HEK293 (cell line): ENCODE data around the gene DIP2C.
"Not testable (repeated sequence)": the region's sequence is repeated elsewhere in the genome, so short reads cannot be mapped to it uniquely, and the experiment has no call there.

Experiments
- CTCF ChIA-PET: fragments of 350-600 bp; formaldehyde crosslinking; extraction: SDS; loops from one replicate; lab custom pipeline; 2021; ENCODE audit warnings: antibody characterized with exemption; lab: Yijun Ruan, JAX
- POLR2A ChIA-PET: fragments of 300-600 bp; formaldehyde crosslinking; extraction: SDS; loops from one replicate; lab custom pipeline; 2020; ENCODE audit warnings: antibody characterized with exemption, inconsistent platforms; lab: Yijun Ruan, JAX
- H3K27ac ChIP-seq: fragments of 200-500 bp; sonication (Bioruptor generic); 2 replicates; pipeline ENCODE4 v1.5.1; 2014; ENCODE audit warnings: low read depth, low read length, control low read depth, inconsistent platforms; ENCODE audit errors: extremely low read depth
- H3K36me3 ChIP-seq, 2 experiments: fragments of 200-500 bp in 1 of 2; sonication (Bioruptor generic) in 1 of 2; 1 replicate in 1 of 2; 2 replicates in 1 of 2; pipeline ENCODE4 v1.5.1; 2014 to 2017; ENCODE audit warnings: inconsistent platforms in 2 of 2, low read length in 2 of 2; ENCODE audit not compliant: control insufficient read depth in 2 of 2, insufficient read depth in 1 of 2
- H3K4me1 ChIP-seq: fragments of 200-500 bp; sonication (Bioruptor generic); 2 replicates; pipeline ENCODE4 v1.5.1; 2014; ENCODE audit warnings: mild to moderate bottlenecking, low read length, inconsistent platforms; ENCODE audit not compliant: control insufficient read depth, insufficient read depth
- H3K4me3 ChIP-seq: 2 replicates; pipeline ENCODE4 v1.5.1; 2011; ENCODE audit warnings: low read depth, mild to moderate bottlenecking, control low read depth, low read length, moderate library complexity
- H3K9me3 ChIP-seq: fragments of 200-500 bp; sonication (Bioruptor generic); 2 replicates; pipeline ENCODE4 v1.5.1; 2014; ENCODE audit warnings: low read depth, low read length, inconsistent platforms; ENCODE audit not compliant: control insufficient read depth, insufficient read depth
- OVOL3 ChIP-seq: fragments of 450-650 bp; formaldehyde crosslinking; IDR thresholded peaks from 2 replicates; pipeline ENCODE4 v1.5.1; 2016; ENCODE audit warnings: missing biosample characterization, missing genetic modification characterization
- REPIN1 ChIP-seq: fragments of 450-650 bp; formaldehyde crosslinking; IDR thresholded peaks from 2 replicates; pipeline ENCODE4 v1.5.1; 2017; ENCODE audit warnings: missing biosample characterization, missing genetic modification characterization, low read depth
- TCF7L2 ChIP-seq: IDR thresholded peaks from 2 replicates; pipeline ENCODE4 v1.6.1; 2011; ENCODE audit warnings: low read depth, mild to moderate bottlenecking, inconsistent platforms, low read length, moderate library complexity, borderline replicate concordance
- ZBTB20 ChIP-seq: fragments of 450-650 bp; formaldehyde crosslinking; IDR thresholded peaks from 2 replicates; pipeline ENCODE4 v1.5.1; 2016; ENCODE audit warnings: missing biosample characterization, missing genetic modification characterization
- ZFP41 ChIP-seq: fragments of 450-650 bp; formaldehyde crosslinking; IDR thresholded peaks from 2 replicates; pipeline ENCODE4 v1.5.1; 2016; ENCODE audit warnings: missing biosample characterization, missing genetic modification characterization, borderline replicate concordance
- ZNF140 ChIP-seq: fragments of 450-650 bp; formaldehyde crosslinking; IDR thresholded peaks from 2 replicates; pipeline ENCODE4 v1.5.1; 2016; ENCODE audit warnings: missing biosample characterization, missing genetic modification characterization
- ZNF157 ChIP-seq: fragments of 450-650 bp; formaldehyde crosslinking; IDR thresholded peaks from 2 replicates; pipeline ENCODE4 v1.5.1; 2016; ENCODE audit warnings: missing biosample characterization, missing genetic modification characterization
- ZNF24 ChIP-seq: fragments of 450-650 bp; formaldehyde crosslinking; IDR thresholded peaks from 2 replicates; pipeline ENCODE4 v1.5.1; 2016; ENCODE audit warnings: missing biosample characterization, missing genetic modification characterization
- ZNF350 ChIP-seq: fragments of 450-650 bp; formaldehyde crosslinking; IDR thresholded peaks from 2 replicates; pipeline ENCODE4 v1.5.0; 2017; ENCODE audit warnings: missing biosample characterization, mild to moderate bottlenecking, missing genetic modification characterization
- ZNF423 ChIP-seq: fragments of 450-650 bp; formaldehyde crosslinking; IDR thresholded peaks from 2 replicates; pipeline ENCODE4 v1.5.1; 2016; ENCODE audit warnings: missing biosample characterization, missing genetic modification characterization
- ZNF473 ChIP-seq: fragments of 450-650 bp; formaldehyde crosslinking; IDR thresholded peaks from 2 replicates; pipeline ENCODE4 v1.5.1; 2017; ENCODE audit warnings: missing biosample characterization, missing genetic modification characterization
- ZNF48 ChIP-seq: fragments of 450-650 bp; formaldehyde crosslinking; IDR thresholded peaks from 2 replicates; pipeline ENCODE4 v1.5.1; 2016; ENCODE audit warnings: missing biosample characterization, missing genetic modification characterization
- ZNF510 ChIP-seq: fragments of 450-650 bp; formaldehyde crosslinking; IDR thresholded peaks from 2 replicates; pipeline ENCODE4 v1.5.1; 2018; ENCODE audit warnings: mild to moderate bottlenecking, missing genetic modification characterization, missing biosample characterization; ENCODE audit not compliant: insufficient replicate concordance
- ZNF521 ChIP-seq: fragments of 450-650 bp; formaldehyde crosslinking; IDR thresholded peaks from 2 replicates; pipeline ENCODE4 v1.5.1; 2017; ENCODE audit warnings: missing biosample characterization, mild to moderate bottlenecking, missing genetic modification characterization
- ZNF529 ChIP-seq: fragments of 450-650 bp; formaldehyde crosslinking; IDR thresholded peaks from 2 replicates; pipeline ENCODE4 v1.5.1; 2017; ENCODE audit warnings: missing genetic modification characterization, missing biosample characterization; ENCODE audit not compliant: insufficient replicate concordance
- ZNF596 ChIP-seq: fragments of 450-650 bp; IDR thresholded peaks from 2 replicates; pipeline ENCODE4 v1.5.0; 2018; ENCODE audit warnings: missing biosample characterization, mild to moderate bottlenecking, missing genetic modification characterization, moderate library complexity
- ZNF776 ChIP-seq: fragments of 450-650 bp; formaldehyde crosslinking; IDR thresholded peaks from 2 replicates; pipeline ENCODE4 v1.5.0; 2017; ENCODE audit warnings: missing biosample characterization, missing genetic modification characterization, borderline replicate concordance
- ZNF785 ChIP-seq: fragments of 450-650 bp; formaldehyde crosslinking; IDR thresholded peaks from 2 replicates; pipeline ENCODE4 v1.5.1; 2016; ENCODE audit warnings: missing biosample characterization, missing genetic modification characterization
- TF ChIP-seq, protein P1 (sequence below): fragments of 450-650 bp; formaldehyde crosslinking; IDR thresholded peaks from 2 replicates; pipeline ENCODE4 v1.5.1; 2016; ENCODE audit warnings: missing biosample characterization, missing genetic modification characterization
- TF ChIP-seq, protein P2 (sequence below): fragments of 450-650 bp; formaldehyde crosslinking; IDR thresholded peaks from 2 replicates; pipeline ENCODE4 v1.5.1; 2017; ENCODE audit warnings: missing biosample characterization, missing genetic modification characterization
- TF ChIP-seq, protein P3 (sequence below): fragments of 450-650 bp; formaldehyde crosslinking; IDR thresholded peaks from 2 replicates; pipeline ENCODE4 v1.5.1; 2016; ENCODE audit warnings: missing biosample characterization, missing genetic modification characterization

DIP2C gene

DNA sequence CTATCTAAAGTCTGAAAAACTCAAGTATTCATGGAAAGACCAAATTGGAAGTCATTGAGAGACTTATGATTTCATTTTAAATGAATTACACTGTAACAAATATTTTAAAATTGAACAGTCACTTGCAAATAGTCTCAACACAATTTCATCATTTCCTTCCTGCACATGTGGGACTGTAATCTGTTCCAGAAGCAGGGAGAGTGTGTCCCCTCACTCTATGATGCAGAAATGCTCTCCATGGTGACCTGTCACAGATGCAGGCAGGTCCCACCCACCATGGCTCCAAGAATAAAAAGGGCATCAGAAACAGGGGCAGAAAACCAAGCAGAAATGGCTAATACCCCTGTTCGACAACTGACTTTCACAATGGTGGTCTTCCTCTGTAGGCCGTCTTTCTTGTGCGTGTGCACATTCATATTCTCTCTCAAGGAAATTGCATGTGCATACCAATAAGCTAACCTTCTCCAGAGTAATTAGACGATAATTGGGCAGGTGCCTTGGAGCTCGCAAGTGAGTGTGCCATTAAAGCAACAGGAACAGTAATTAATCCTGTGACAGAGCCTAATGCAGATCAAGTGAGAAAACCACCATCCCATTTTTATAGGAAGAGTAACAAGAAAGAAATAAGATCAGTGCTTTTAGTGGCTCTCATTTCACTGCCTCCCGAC, 383.3 kb downstream of the DIP2C start:
- Histone ChIP-seq H3K4me1 (no peaks in the 10 kb centered on the region), H3K4me3 (no peak overlapping the region), H3K9me3 (no peaks in the 10 kb centered on the region), H3K36me3 (peaks cover 0 to 42% of the 10 kb centered on the region in 2 experiments; a peak in 2 of 3 replicates), H3K27ac (no peak overlapping the region)
- CTCF ChIA-PET = interaction anchor here (1.2 kb wide), 1 partner anchor 9 kb away, joined by 4 read pairs; no protein-coding TSS in a partner anchor
- no peak for TF ChIP-seq ZNF510 (tag by site-specific recombination)
- TF ChIP-seq ZNF596 = no peak
- TF ChIP-seq REPIN1 (tag by site-specific recombination) = no peak
- TF ChIP-seq ZNF157 (tag by site-specific recombination) = no peak
- POLR2A ChIA-PET = no interaction called here

DNA sequence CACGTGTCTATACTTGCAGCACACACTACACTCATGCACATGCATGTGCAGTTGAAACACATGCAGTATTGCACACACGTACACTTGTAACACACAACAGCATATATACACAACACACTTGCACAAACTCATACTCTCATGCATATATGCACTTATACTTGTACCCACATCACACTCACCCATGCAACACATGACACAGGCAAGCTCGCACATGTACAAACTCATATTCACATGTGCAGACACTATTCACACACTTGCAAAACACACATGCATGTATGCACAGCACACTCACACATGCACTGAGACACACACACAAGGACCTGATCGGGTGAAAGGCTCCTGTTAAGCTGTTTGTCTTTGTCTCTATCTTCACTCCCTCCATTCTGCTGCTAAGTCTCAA, 384.4 kb downstream of the DIP2C start:
- CTCF ChIA-PET = no interaction called here
- TF ChIP-seq ZBTB20 = no peak
- POLR2A ChIA-PET = no interaction called here
- Histone ChIP-seq H3K27ac (no peak overlapping the region), H3K9me3 (no peaks in the 10 kb centered on the region), H3K4me3 (no peak overlapping the region), H3K36me3 (peaks cover 0 to 42% of the 10 kb centered on the region in 2 experiments; a peak in 2 of 3 replicates), H3K4me1 (no peaks in the 10 kb centered on the region)

DNA sequence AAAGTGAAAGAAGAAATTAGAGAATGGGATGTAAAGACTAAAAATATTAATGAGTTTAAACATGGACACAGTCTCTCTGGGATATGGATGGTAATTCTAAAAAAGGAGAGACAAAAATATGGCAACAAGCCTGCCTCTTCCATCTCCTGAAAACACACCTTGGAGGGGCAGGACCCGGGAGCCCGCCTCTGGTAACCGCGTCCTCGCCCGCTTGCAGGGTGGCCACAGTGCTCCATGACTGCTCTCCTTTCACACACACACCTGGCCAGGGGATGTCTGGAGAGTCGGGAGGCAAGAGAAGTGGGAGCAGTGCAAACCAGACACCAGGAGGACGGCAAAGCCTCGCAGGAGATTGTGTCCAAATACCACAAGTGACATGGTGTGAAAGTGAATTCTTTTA, 387.9 kb downstream of the DIP2C start:
- Histone ChIP-seq H3K4me1 (no peaks in the 10 kb centered on the region), H3K4me3 (no peak overlapping the region), H3K9me3 (no peaks in the 10 kb centered on the region), H3K27ac (no peak overlapping the region), H3K36me3 (peaks cover 0 to 21% of the 10 kb centered on the region in 2 experiments; a peak in 1 of 3 replicates)
- ChIA-PET CTCF (no interaction called here), POLR2A (no interaction called here)
- no peak for TF ChIP-seq ZNF48 (tag by site-specific recombination)
- TF ChIP-seq, protein P1, sequence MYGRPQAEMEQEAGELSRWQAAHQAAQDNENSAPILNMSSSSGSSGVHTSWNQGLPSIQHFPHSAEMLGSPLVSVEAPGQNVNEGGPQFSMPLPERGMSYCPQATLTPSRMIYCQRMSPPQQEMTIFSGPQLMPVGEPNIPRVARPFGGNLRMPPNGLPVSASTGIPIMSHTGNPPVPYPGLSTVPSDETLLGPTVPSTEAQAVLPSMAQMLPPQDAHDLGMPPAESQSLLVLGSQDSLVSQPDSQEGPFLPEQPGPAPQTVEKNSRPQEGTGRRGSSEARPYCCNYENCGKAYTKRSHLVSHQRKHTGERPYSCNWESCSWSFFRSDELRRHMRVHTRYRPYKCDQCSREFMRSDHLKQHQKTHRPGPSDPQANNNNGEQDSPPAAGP (tag by site-specific recombination) = no peak
- TF ChIP-seq OVOL3 (tag by site-specific recombination) = no peak
- no peak for TF ChIP-seq ZNF350 (tag by site-specific recombination)
- no peak for TF ChIP-seq ZNF24 (tag by site-specific recombination)
- no peak for TF ChIP-seq ZNF785
- no peak for TF ChIP-seq ZFP41 (tag by site-specific recombination)
- no peak for TF ChIP-seq ZNF521

DNA sequence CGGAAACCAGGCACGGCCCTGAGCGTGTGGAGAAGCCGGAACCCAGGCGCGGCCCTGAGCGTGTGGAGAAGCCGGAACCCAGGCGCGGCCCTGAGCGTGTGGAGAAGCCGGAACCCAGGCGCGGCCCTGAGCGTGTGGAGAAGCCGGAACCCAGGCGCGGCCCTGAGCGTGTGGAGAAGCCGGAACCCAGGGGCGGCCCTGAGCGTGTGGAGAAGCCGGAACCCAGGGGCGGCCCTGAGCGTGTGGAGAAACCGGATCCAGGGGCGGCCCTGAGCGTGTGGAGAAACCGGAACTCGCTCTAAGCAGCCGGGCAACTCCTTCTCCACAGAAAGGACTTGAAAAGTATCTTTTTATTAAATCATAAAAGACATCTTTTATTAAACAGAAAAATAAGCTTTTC, 388.9 kb downstream of the DIP2C start:
- H3K27ac ChIP-seq, POLR2A ChIA-PET, H3K4me3 ChIP-seq, H3K4me1 ChIP-seq, H3K9me3 ChIP-seq, CTCF ChIA-PET: not testable (repeated sequence)
- peaks cover 0 to 16% of the 10 kb centered on the region in 2 experiments; a peak in 1 of 3 replicates for H3K36me3 ChIP-seq

DNA sequence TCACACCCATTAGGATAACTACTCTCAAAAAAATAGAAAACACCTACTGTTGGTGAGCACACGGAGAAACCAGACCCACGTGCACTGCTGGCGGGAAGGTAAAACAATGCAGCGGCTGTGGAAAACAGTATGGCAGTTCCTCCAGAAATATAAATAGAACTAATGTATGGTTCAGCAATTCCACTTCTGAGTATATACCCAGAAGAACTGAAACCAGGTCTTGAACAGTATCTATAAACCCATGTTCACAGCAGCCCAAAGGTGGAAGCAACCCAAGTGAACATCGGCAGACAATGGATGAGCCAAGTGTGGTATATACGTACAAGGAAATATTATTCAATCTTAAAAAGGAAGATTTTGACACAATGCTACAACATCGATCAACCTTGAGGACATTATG, 389.5 kb downstream of the DIP2C start:
- Histone ChIP-seq H3K4me1 (no peaks in the 10 kb centered on the region), H3K4me3 (no peak overlapping the region), H3K27ac (no peak overlapping the region), H3K36me3 (peaks cover 0 to 14% of the 10 kb centered on the region in 2 experiments; a peak in 1 of 3 replicates), H3K9me3 (no peaks in the 10 kb centered on the region)
- ChIA-PET POLR2A (no interaction called here), CTCF (no interaction called here)
- TF ChIP-seq ZNF473 (tag by site-specific recombination) = no peak
- TF ChIP-seq ZNF776 (tag by site-specific recombination) = no peak
- TF ChIP-seq ZNF423 (tag by site-specific recombination) = no peak
- no peak for TF ChIP-seq TCF7L2
- no peak for TF ChIP-seq ZNF529 (tag by site-specific recombination)
- TF ChIP-seq, protein P2, sequence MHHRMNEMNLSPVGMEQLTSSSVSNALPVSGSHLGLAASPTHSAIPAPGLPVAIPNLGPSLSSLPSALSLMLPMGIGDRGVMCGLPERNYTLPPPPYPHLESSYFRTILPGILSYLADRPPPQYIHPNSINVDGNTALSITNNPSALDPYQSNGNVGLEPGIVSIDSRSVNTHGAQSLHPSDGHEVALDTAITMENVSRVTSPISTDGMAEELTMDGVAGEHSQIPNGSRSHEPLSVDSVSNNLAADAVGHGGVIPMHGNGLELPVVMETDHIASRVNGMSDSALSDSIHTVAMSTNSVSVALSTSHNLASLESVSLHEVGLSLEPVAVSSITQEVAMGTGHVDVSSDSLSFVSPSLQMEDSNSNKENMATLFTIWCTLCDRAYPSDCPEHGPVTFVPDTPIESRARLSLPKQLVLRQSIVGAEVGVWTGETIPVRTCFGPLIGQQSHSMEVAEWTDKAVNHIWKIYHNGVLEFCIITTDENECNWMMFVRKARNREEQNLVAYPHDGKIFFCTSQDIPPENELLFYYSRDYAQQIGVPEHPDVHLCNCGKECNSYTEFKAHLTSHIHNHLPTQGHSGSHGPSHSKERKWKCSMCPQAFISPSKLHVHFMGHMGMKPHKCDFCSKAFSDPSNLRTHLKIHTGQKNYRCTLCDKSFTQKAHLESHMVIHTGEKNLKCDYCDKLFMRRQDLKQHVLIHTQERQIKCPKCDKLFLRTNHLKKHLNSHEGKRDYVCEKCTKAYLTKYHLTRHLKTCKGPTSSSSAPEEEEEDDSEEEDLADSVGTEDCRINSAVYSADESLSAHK (tag by site-specific recombination) = no peak
- no peak for TF ChIP-seq ZNF140 (tag by site-specific recombination)
- TF ChIP-seq, protein P3, sequence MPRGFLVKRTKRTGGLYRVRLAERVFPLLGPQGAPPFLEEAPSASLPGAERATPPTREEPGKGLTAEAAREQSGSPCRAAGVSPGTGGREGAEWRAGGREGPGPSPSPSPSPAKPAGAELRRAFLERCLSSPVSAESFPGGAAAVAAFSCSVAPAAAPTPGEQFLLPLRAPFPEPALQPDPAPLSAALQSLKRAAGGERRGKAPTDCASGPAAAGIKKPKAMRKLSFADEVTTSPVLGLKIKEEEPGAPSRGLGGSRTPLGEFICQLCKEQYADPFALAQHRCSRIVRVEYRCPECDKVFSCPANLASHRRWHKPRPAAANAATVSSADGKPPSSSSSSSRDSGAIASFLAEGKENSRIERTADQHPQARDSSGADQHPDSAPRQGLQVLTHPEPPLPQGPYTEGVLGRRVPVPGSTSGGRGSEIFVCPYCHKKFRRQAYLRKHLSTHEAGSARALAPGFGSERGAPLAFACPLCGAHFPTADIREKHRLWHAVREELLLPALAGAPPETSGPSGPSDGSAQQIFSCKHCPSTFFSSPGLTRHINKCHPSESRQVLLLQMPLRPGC (tag by site-specific recombination) = no peak
